ENCODE results near the gene APOBEC3G.

Gene APOBEC3G

DNA sequence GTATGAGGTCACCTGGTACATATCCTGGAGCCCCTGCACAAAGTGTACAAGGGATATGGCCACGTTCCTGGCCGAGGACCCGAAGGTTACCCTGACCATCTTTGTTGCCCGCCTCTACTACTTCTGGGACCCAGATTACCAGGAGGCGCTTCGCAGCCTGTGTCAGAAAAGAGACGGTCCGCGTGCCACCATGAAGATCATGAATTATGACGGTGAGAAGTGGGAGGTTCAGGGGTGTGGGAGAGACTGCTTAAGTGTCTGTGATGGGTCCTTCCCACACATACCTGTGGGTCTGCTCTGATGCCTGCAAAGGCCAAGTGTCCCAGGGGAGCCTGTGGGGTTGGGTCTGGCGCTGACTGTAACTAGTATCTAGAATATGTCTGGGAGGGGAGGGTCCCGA, 3.9 kb downstream of the APOBEC3G start:
- no peaks in the 10 kb centered on the region for H3K36me3 ChIP-seq (ENCODE audit: insufficient read depth, low read length)
- no peak overlapping the region for H2AFZ ChIP-seq (ENCODE audit: low read length)
- H3K9me3 ChIP-seq (ENCODE audit: low read length): no peaks in the 10 kb centered on the region
- H3K27me3 ChIP-seq (ENCODE audit: insufficient read depth, low read length): peaks cover 4% of the 10 kb centered on the region; the same call in 1 of the 2 replicates
- H3K9ac ChIP-seq (ENCODE audit: low read length): no peak overlapping the region
- no peak overlapping the region for H3K4me3 ChIP-seq (ENCODE audit: low read depth, low read length, poor library complexity, severe bottlenecking)
- no peaks in the 10 kb centered on the region for H3K79me2 ChIP-seq (ENCODE audit: insufficient read depth, low read length)
- H4K20me1 ChIP-seq (ENCODE audit: insufficient read depth, low read length): no peaks in the 10 kb centered on the region
- H3K9me2 ChIP-seq (ENCODE audit: low read depth, low read length): no peaks in the 10 kb centered on the region
- H3K27ac ChIP-seq (ENCODE audit: low read depth, low read length, poor library complexity, severe bottlenecking): no peak overlapping the region
- H3K4me2 ChIP-seq (ENCODE audit: low read length): no peak overlapping the region
- H3K4me1 ChIP-seq (ENCODE audit: insufficient read depth, low read length, severe bottlenecking): no peaks in the 10 kb centered on the region
- H3F3A ChIP-seq (ENCODE audit: insufficient read depth, low read length): no peaks in the 10 kb centered on the region
- no peak for TF ChIP-seq EZH2 (IDR thresholded peaks at IDR 0.05; ENCODE audit: borderline replicate concordance, low read length)
- TF ChIP-seq, protein P1, sequence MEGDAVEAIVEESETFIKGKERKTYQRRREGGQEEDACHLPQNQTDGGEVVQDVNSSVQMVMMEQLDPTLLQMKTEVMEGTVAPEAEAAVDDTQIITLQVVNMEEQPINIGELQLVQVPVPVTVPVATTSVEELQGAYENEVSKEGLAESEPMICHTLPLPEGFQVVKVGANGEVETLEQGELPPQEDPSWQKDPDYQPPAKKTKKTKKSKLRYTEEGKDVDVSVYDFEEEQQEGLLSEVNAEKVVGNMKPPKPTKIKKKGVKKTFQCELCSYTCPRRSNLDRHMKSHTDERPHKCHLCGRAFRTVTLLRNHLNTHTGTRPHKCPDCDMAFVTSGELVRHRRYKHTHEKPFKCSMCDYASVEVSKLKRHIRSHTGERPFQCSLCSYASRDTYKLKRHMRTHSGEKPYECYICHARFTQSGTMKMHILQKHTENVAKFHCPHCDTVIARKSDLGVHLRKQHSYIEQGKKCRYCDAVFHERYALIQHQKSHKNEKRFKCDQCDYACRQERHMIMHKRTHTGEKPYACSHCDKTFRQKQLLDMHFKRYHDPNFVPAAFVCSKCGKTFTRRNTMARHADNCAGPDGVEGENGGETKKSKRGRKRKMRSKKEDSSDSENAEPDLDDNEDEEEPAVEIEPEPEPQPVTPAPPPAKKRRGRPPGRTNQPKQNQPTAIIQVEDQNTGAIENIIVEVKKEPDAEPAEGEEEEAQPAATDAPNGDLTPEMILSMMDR (IDR thresholded peaks at IDR 0.05; ENCODE audit: low read length): no peak

- no peak overlapping the region for H3K4me2 ChIP-seq (ENCODE audit: low read length)
- H3K27me3 ChIP-seq (ENCODE audit: insufficient read depth, low read length): peaks cover 4% of the 10 kb centered on the region; the same call in 1 of the 2 replicates
- H3K27ac ChIP-seq (ENCODE audit: low read depth, low read length, poor library complexity, severe bottlenecking): no peak overlapping the region
- no peaks in the 10 kb centered on the region for H3F3A ChIP-seq (ENCODE audit: insufficient read depth, low read length)
- H3K9me2 ChIP-seq (ENCODE audit: low read depth, low read length): no peaks in the 10 kb centered on the region
- no peaks in the 10 kb centered on the region for H3K79me2 ChIP-seq (ENCODE audit: insufficient read depth, low read length)
- no peaks in the 10 kb centered on the region for H3K9me3 ChIP-seq (ENCODE audit: low read length)
- H3K4me3 ChIP-seq (ENCODE audit: low read depth, low read length, poor library complexity, severe bottlenecking): no peak overlapping the region
- no peaks in the 10 kb centered on the region for H4K20me1 ChIP-seq (ENCODE audit: insufficient read depth, low read length)
- no peak for TF ChIP-seq EZH2 (IDR thresholded peaks at IDR 0.05; ENCODE audit: borderline replicate concordance, low read length)
- TF ChIP-seq, protein P1 (IDR thresholded peaks at IDR 0.05; ENCODE audit: low read length): no peak
- no peaks in the 10 kb centered on the region for H3K36me3 ChIP-seq (ENCODE audit: insufficient read depth, low read length)
- no peak overlapping the region for H3K9ac ChIP-seq (ENCODE audit: low read length)
- no peak overlapping the region for H2AFZ ChIP-seq (ENCODE audit: low read length)
- H3K4me1 ChIP-seq (ENCODE audit: insufficient read depth, low read length, severe bottlenecking): no peaks in the 10 kb centered on the region
These were observed 4.5 kb downstream of the APOBEC3G start for GRCh38 chr22:39081598-39081997.

GRCh38 chr22:39083212-39084165, 6.4 kb downstream of the APOBEC3G start:
- Histone ChIP-seq H3K36me3 (ENCODE audit: insufficient read depth, low read length) (no peaks in the 10 kb centered on the region), H3K27ac (ENCODE audit: low read depth, low read length, poor library complexity, severe bottlenecking) (no peak overlapping the region), H3K9me2 (ENCODE audit: low read depth, low read length) (no peaks in the 10 kb centered on the region), H2AFZ (ENCODE audit: low read length) (no peak overlapping the region), H3K4me3 (ENCODE audit: low read depth, low read length, poor library complexity, severe bottlenecking) (no peak overlapping the region), H4K20me1 (ENCODE audit: insufficient read depth, low read length) (no peaks in the 10 kb centered on the region), H3F3A (ENCODE audit: insufficient read depth, low read length) (no peaks in the 10 kb centered on the region), H3K4me2 (ENCODE audit: low read length) (no peak overlapping the region), H3K4me1 (ENCODE audit: insufficient read depth, low read length, severe bottlenecking) (no peaks in the 10 kb centered on the region), H3K27me3 (ENCODE audit: insufficient read depth, low read length) (peaks cover 4% of the 10 kb centered on the region; the same call in 1 of the 2 replicates), H3K9ac (ENCODE audit: low read length) (no peak overlapping the region), H3K9me3 (ENCODE audit: low read length) (no peaks in the 10 kb centered on the region), H3K79me2 (ENCODE audit: insufficient read depth, low read length) (no peaks in the 10 kb centered on the region)
- TF ChIP-seq, protein P1 (IDR thresholded peaks at IDR 0.05; ENCODE audit: low read length): no peak
- TF ChIP-seq EZH2 (IDR thresholded peaks at IDR 0.05; ENCODE audit: borderline replicate concordance, low read length): no peak
